Measurements from ENCODE around the gene SST. TPM values are rescaled to one million over a fixed set of nuclear protein-coding genes. Genes with fewer than 3 reads are reported as not detected.
A peak's percentile ranks its signal among the peaks of the same experiment; 100 is the strongest.

SST gene
- total RNA-seq, 1 experiment from 2014 or later, result not detected

- ChIA-PET CTCF (no interaction called here), POLR2A (no interaction called here)
- intact Hi-C loops (cut with micrococcal nuclease; ENCODE audit: unreplicated experiment), result no loop called here
- no peak overlapping the region for H3K4me3 Mint-ChIP-seq (ENCODE audit: unreplicated experiment)
- H3K27me3 ChIP-seq (replicated peaks; ENCODE audit: control insufficient read depth, insufficient read depth, low read length), result no peaks in the 10 kb centered on the region; the same call in 1 of the 2 replicates
- peaks cover 13% of the 10 kb centered on the region; the same call in 1 of the 2 replicates for H3K4me1 ChIP-seq
- DNase-seq, result no peak
- TF ChIP-seq, protein P1, sequence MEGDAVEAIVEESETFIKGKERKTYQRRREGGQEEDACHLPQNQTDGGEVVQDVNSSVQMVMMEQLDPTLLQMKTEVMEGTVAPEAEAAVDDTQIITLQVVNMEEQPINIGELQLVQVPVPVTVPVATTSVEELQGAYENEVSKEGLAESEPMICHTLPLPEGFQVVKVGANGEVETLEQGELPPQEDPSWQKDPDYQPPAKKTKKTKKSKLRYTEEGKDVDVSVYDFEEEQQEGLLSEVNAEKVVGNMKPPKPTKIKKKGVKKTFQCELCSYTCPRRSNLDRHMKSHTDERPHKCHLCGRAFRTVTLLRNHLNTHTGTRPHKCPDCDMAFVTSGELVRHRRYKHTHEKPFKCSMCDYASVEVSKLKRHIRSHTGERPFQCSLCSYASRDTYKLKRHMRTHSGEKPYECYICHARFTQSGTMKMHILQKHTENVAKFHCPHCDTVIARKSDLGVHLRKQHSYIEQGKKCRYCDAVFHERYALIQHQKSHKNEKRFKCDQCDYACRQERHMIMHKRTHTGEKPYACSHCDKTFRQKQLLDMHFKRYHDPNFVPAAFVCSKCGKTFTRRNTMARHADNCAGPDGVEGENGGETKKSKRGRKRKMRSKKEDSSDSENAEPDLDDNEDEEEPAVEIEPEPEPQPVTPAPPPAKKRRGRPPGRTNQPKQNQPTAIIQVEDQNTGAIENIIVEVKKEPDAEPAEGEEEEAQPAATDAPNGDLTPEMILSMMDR (IDR thresholded peaks at IDR 0.05; ENCODE audit: insufficient read depth in 1 of 2, low read depth in 1 of 2, low read length in 1 of 2, severe bottlenecking in 1 of 2, unreplicated experiment in 1 of 2), result no peak
- no peaks in the 10 kb centered on the region for H3K36me3 ChIP-seq (ENCODE audit: control insufficient read depth, insufficient read depth, low read length)
- H3K27me3 Mint-ChIP-seq (ENCODE audit: insufficient read depth, unreplicated experiment), result peaks cover 2% of the 10 kb centered on the region
- no peak overlapping the region for H3K4me3 ChIP-seq (ENCODE audit: low read depth, low read length)
- no peaks in the 10 kb centered on the region for H3K9me3 ChIP-seq
- H3K27ac Mint-ChIP-seq (ENCODE audit: unreplicated experiment), result no peak overlapping the region
- no peaks in the 10 kb centered on the region for H3K36me3 Mint-ChIP-seq (ENCODE audit: insufficient read depth, unreplicated experiment)
- peaks cover 13% of the 10 kb centered on the region for H3K4me1 Mint-ChIP-seq (ENCODE audit: low read depth, unreplicated experiment)
- no peaks in the 10 kb centered on the region for H3K9me3 Mint-ChIP-seq (ENCODE audit: unreplicated experiment)
- BruUV-seq (replicated peaks), result no TSS peak
Measured at GRCh38 chr3:187642861-187643260, 27.3 kb downstream of the SST start.

GRCh38 chr3:187641320-187642016 lies 28.7 kb downstream of the SST start:
- DNase-seq, result no peak
- Mint-ChIP-seq H3K9me3 (ENCODE audit: unreplicated experiment) (no peaks in the 10 kb centered on the region), H3K4me1 (ENCODE audit: low read depth, unreplicated experiment) (peaks cover 13% of the 10 kb centered on the region), H3K4me3 (ENCODE audit: unreplicated experiment) (no peak overlapping the region), H3K36me3 (ENCODE audit: insufficient read depth, unreplicated experiment) (no peaks in the 10 kb centered on the region), H3K27ac (ENCODE audit: unreplicated experiment) (no peak overlapping the region), H3K27me3 (ENCODE audit: insufficient read depth, unreplicated experiment) (no peaks in the 10 kb centered on the region)
- H3K36me3 ChIP-seq (ENCODE audit: control insufficient read depth, insufficient read depth, low read length), result no peaks in the 10 kb centered on the region
- H3K4me1 ChIP-seq, result peaks cover 13% of the 10 kb centered on the region; the same call in 1 of the 2 replicates
- H3K4me3 ChIP-seq (ENCODE audit: low read depth, low read length), result no peak overlapping the region
- H3K27me3 ChIP-seq (replicated peaks; ENCODE audit: control insufficient read depth, insufficient read depth, low read length), result no peaks in the 10 kb centered on the region; the same call in 1 of the 2 replicates
- H3K9me3 ChIP-seq, result no peaks in the 10 kb centered on the region
- intact Hi-C loops (cut with micrococcal nuclease; ENCODE audit: unreplicated experiment), result no loop called here
- TF ChIP-seq, protein P1 (IDR thresholded peaks at IDR 0.05; ENCODE audit: insufficient read depth in 1 of 2, low read depth in 1 of 2, low read length in 1 of 2, severe bottlenecking in 1 of 2, unreplicated experiment in 1 of 2), result no peak
- CTCF ChIA-PET, result interaction anchor here (0.6 kb wide), 1 partner anchor 36 kb away, joined by 3 read pairs; no protein-coding TSS in a partner anchor
- BruUV-seq (replicated peaks), result no TSS peak
- POLR2A ChIA-PET, result no interaction called here

- Mint-ChIP-seq H3K9me3 (ENCODE audit: unreplicated experiment) (peaks cover 2% of the 10 kb centered on the region), H3K4me1 (ENCODE audit: low read depth, unreplicated experiment) (peaks cover 13% of the 10 kb centered on the region), H3K36me3 (ENCODE audit: insufficient read depth, unreplicated experiment) (no peaks in the 10 kb centered on the region), H3K27ac (ENCODE audit: unreplicated experiment) (peak overlapping the region; percentile 11), H3K27me3 (ENCODE audit: insufficient read depth, unreplicated experiment) (no peaks in the 10 kb centered on the region), H3K4me3 (ENCODE audit: unreplicated experiment) (no peak overlapping the region)
- Histone ChIP-seq H3K9me3 (no peaks in the 10 kb centered on the region), H3K27me3 (replicated peaks; ENCODE audit: control insufficient read depth, insufficient read depth, low read length) (no peaks in the 10 kb centered on the region; the same call in 1 of the 2 replicates), H3K36me3 (ENCODE audit: control insufficient read depth, insufficient read depth, low read length) (no peaks in the 10 kb centered on the region), H3K4me3 (ENCODE audit: low read depth, low read length) (no peak overlapping the region), H3K4me1 (peaks cover 13% of the 10 kb centered on the region; the same call in 1 of the 2 replicates)
- intact Hi-C loops (cut with micrococcal nuclease; ENCODE audit: unreplicated experiment), result no loop called here
- TF ChIP-seq, protein P1 (IDR thresholded peaks at IDR 0.05; ENCODE audit: insufficient read depth in 1 of 2, low read depth in 1 of 2, low read length in 1 of 2, severe bottlenecking in 1 of 2, unreplicated experiment in 1 of 2), result no peak
- no peak for DNase-seq
- ChIA-PET CTCF (interaction anchor here (0.7 kb wide), 1 partner anchor 39 kb away, joined by 4 read pairs; no protein-coding TSS in a partner anchor), POLR2A (no interaction called here)
- BruUV-seq (replicated peaks), result no TSS peak
Measured at GRCh38 chr3:187640569-187641059, 29.6 kb downstream of the SST start.
